Measurements from ENCODE around the gene KCNQ1OT1. TPM values are rescaled to one million over a fixed set of nuclear protein-coding genes. Genes with fewer than 3 reads are reported as not detected.

The KCNQ1OT1 gene
- total RNA-seq, 1 donor from 2014 or later = 7.0 TPM

- no peak for TF ChIP-seq CTCF (conservative IDR thresholded peaks at IDR 0.05)
- DNase-seq (ENCODE audit: extremely low spot score, unreplicated experiment) = no peak
- H3K4me3 Mint-ChIP-seq = peak overlapping the region; percentile 56
- no peaks in the 10 kb centered on the region for H3K36me3 Mint-ChIP-seq
- H3K9me3 Mint-ChIP-seq = no peaks in the 10 kb centered on the region
- no peaks in the 10 kb centered on the region for H3K27me3 Mint-ChIP-seq
- H3K27ac Mint-ChIP-seq = peak overlapping the region; percentile 79
- peaks cover 50% of the 10 kb centered on the region for H3K4me1 Mint-ChIP-seq (ENCODE audit: unreplicated experiment)
Measured at GRCh38 chr11:2725368-2726300, 25.8 kb upstream of the KCNQ1OT1 start.

DNA sequence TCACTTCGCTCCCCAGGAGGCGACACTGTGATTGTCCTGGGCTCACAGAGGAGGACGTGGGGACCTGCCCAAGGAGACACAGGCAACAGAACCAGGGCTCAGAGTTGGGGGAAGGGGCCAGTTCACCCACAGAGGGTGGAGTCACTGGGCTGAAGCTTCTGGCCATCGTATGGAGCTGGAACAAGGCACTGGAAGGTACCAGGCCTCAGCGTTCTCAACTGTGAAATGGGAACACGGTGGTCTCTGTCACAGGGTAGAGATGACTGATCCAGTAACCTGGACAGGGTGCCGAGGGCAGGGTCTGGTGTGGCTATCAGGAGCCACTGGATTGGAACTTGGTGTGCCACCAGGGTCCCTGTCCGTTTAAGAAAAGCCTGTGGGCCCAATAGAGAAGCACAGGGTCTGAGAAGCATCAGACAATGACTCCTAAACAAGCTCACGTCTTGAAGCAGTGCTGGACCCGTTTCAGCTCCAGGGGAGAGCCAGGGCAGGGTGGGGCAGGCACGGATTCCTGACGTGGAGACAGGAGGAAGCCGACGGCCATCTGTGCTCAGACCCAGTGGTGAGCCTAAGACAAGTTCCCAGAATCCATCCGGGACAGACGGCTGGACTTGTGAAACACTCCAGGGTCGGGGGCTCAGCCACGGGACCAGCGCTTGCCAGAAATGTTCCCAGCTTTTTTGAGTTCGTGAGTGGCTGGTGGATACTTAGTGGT is 25.0 kb upstream of the KCNQ1OT1 start:
- Mint-ChIP-seq H3K27ac (peak overlapping the region; percentile 51), H3K9me3 (no peaks in the 10 kb centered on the region), H3K4me3 (peak overlapping the region; percentile 51), H3K4me1 (ENCODE audit: unreplicated experiment) (peaks cover 50% of the 10 kb centered on the region), H3K27me3 (no peaks in the 10 kb centered on the region), H3K36me3 (no peaks in the 10 kb centered on the region)
- TF ChIP-seq CTCF (conservative IDR thresholded peaks at IDR 0.05) = no peak
- DNase-seq (ENCODE audit: extremely low spot score, unreplicated experiment) = no peak

- peaks cover 50% of the 10 kb centered on the region for H3K4me1 Mint-ChIP-seq (ENCODE audit: unreplicated experiment)
- peak overlapping the region; percentile 47 for H3K27ac Mint-ChIP-seq
- no peak for TF ChIP-seq CTCF (conservative IDR thresholded peaks at IDR 0.05)
- no peak for DNase-seq (ENCODE audit: extremely low spot score, unreplicated experiment)
- H3K9me3 Mint-ChIP-seq = no peaks in the 10 kb centered on the region
- H3K4me3 Mint-ChIP-seq = peak overlapping the region; percentile 30
- H3K36me3 Mint-ChIP-seq = no peaks in the 10 kb centered on the region
- no peaks in the 10 kb centered on the region for H3K27me3 Mint-ChIP-seq
Measured at GRCh38 chr11:2724104-2724503, 24.3 kb upstream of the KCNQ1OT1 start.

DNA sequence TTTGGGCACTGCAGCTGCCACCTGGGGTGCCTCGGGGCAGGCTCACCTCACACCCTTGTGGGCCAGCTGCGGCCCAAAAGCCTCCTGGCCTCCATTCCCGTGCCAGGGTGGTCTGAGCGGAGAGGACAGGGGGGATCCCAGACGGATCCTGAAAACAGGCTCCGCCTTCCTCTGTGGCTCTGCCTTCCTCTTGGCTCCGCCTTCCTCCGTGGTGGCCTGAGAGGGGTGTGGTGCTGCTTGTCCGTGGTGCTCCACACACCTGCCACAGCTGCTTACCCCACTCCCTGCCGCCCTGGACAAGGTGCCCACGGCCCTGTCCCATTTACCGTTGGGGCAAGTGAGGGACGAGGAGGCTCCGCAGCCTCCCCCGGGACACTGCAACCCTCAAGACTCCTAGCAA is 23.2 kb upstream of the KCNQ1OT1 start:
- peaks cover 57% of the 10 kb centered on the region for H3K4me1 Mint-ChIP-seq (ENCODE audit: unreplicated experiment)

More for the DNA sequence above, 23.2 kb upstream of the KCNQ1OT1 start:
- H3K4me3 Mint-ChIP-seq = no peak overlapping the region
- no peaks in the 10 kb centered on the region for H3K36me3 Mint-ChIP-seq
- no peak for DNase-seq (ENCODE audit: extremely low spot score, unreplicated experiment)
- no peaks in the 10 kb centered on the region for H3K27me3 Mint-ChIP-seq
- H3K27ac Mint-ChIP-seq = no peak overlapping the region
- H3K9me3 Mint-ChIP-seq = no peaks in the 10 kb centered on the region
- no peak for TF ChIP-seq CTCF (conservative IDR thresholded peaks at IDR 0.05)

All from type B pancreatic cell (in vitro differentiated cells).